GM23338 (cell line): ENCODE measurements around the gene TMEM63B. TPM values are rescaled to one million over a fixed set of nuclear protein-coding genes. Genes with fewer than 3 reads are reported as not detected.

Experiments
- ATAC-seq: fragments of 200-7000 bp; cut with Tn5 transposase; 3 replicates; pipeline ENCODE4 v1.9.1; 2020
- DNase-seq: peaks from one replicate; pipeline ENCODE4 v3.0.0-alpha.2; 2015; ENCODE audit warnings: low spot score
- H2AFZ ChIP-seq: fragments of 200-600 bp; sonication (generic); 2 replicates; pipeline ENCODE4 v1.8.0; 2016; ENCODE audit warnings: antibody characterized with exemption, mild to moderate bottlenecking, moderate library complexity
- H3F3A ChIP-seq: fragments of 200-600 bp; sonication (generic); replicated peaks from 2 replicates; pipeline ENCODE4 v1.8.0; 2017; ENCODE audit warnings: antibody characterized with exemption, mixed run types, low read depth
- H3K27ac ChIP-seq: fragments of 200-600 bp; sonication (generic); 2 replicates; pipeline ENCODE4 v1.6.1; 2016; ENCODE audit warnings: low read depth
- H3K27me3 ChIP-seq: fragments of 200-600 bp; sonication (generic); 2 replicates; pipeline ENCODE4 v1.8.0; 2016; ENCODE audit warnings: mild to moderate bottlenecking, mixed run types, moderate library complexity; ENCODE audit not compliant: insufficient read depth
- H3K36me3 ChIP-seq: fragments of 200-600 bp; sonication (generic); 2 replicates; pipeline ENCODE4 v1.8.0; 2016; ENCODE audit warnings: mild to moderate bottlenecking; ENCODE audit not compliant: insufficient read depth
- H3K4me1 ChIP-seq: fragments of 200-600 bp; sonication (generic); 2 replicates; pipeline ENCODE4 v1.8.0; 2016; ENCODE audit warnings: mild to moderate bottlenecking, moderate library complexity; ENCODE audit not compliant: insufficient read depth
- H3K4me2 ChIP-seq: fragments of 200-600 bp; sonication (generic); 2 replicates; pipeline ENCODE4 v1.7.1; 2017; ENCODE audit warnings: mixed run types
- H3K4me3 ChIP-seq: fragments of 200-600 bp; sonication (generic); 2 replicates; pipeline ENCODE4 v1.6.1; 2016; ENCODE audit warnings: mixed run types
- H3K79me2 ChIP-seq: fragments of 200-600 bp; sonication (generic); replicated peaks from 2 replicates; pipeline ENCODE4 v1.8.0; 2017; ENCODE audit warnings: mild to moderate bottlenecking; ENCODE audit not compliant: insufficient read depth
- H3K9me2 ChIP-seq: fragments of 200-600 bp; sonication (generic); 2 replicates; pipeline ENCODE4 v1.8.0; 2017; ENCODE audit not compliant: insufficient read depth
- H4K20me1 ChIP-seq: fragments of 200-600 bp; sonication (generic); replicated peaks from 2 replicates; pipeline ENCODE4 v1.8.0; 2017; ENCODE audit warnings: mild to moderate bottlenecking; ENCODE audit not compliant: insufficient read depth
- H3K27ac Mint-ChIP-seq: 2 replicates; pipeline ENCODE4 v1.8.0; 2020; ENCODE audit warnings: inconsistent platforms, mild to moderate bottlenecking, moderate library complexity, mixed read lengths
- H3K27me3 Mint-ChIP-seq: 3 replicates; pipeline ENCODE4 v1.8.0; 2022; ENCODE audit warnings: low read depth, mild to moderate bottlenecking, moderate library complexity, mixed read lengths, inconsistent platforms; ENCODE audit not compliant: insufficient read depth, poor library complexity
- H3K36me3 Mint-ChIP-seq: 3 replicates; pipeline ENCODE4 v1.8.0; 2021; ENCODE audit warnings: low read depth, mild to moderate bottlenecking, inconsistent platforms, moderate library complexity, mixed read lengths
- H3K4me1 Mint-ChIP-seq: 3 replicates; pipeline ENCODE4 v1.8.0; 2020; ENCODE audit warnings: mild to moderate bottlenecking, inconsistent platforms, mixed read lengths
- H3K4me3 Mint-ChIP-seq: 3 replicates; pipeline ENCODE4 v1.8.0; 2021; ENCODE audit warnings: moderate library complexity, mild to moderate bottlenecking, inconsistent platforms, mixed read lengths
- H3K9me3 Mint-ChIP-seq: 3 replicates; pipeline ENCODE4 v1.8.0; 2020; ENCODE audit warnings: moderate library complexity, mild to moderate bottlenecking, inconsistent platforms, mixed read lengths
- CTCF ChIP-seq, 2 experiments: fragments of 200-600 bp in 1 of 2; sonication (generic) in 1 of 2; conservative IDR thresholded peaks; 2 replicates each; pipeline versions ENCODE4 v1.5.1 to v1.6.1; 2016 to 2017; ENCODE audit warnings: antibody characterized with exemption in 2 of 2, low read depth in 2 of 2, mild to moderate bottlenecking in 2 of 2, moderate library complexity in 1 of 2
- JUNB ChIP-seq: IDR thresholded peaks from one replicate; pipeline ENCODE4 v1.6.1; 2016; ENCODE audit warnings: antibody characterized with exemption; ENCODE audit not compliant: unreplicated experiment
- POLR2AphosphoS5 ChIP-seq: IDR thresholded peaks from 2 replicates; pipeline ENCODE4 v1.6.1; 2016; ENCODE audit warnings: antibody characterized with exemption, low read depth
- REST ChIP-seq: IDR thresholded peaks from one replicate; pipeline ENCODE4 v1.6.1; 2018; ENCODE audit warnings: antibody characterized with exemption; ENCODE audit not compliant: unreplicated experiment
- STAT1 ChIP-seq: IDR thresholded peaks from one replicate; pipeline ENCODE4 v1.6.1; 2016; ENCODE audit warnings: antibody characterized with exemption; ENCODE audit not compliant: unreplicated experiment
- polyA plus RNA-seq: library from polyadenylated mRNA; unstranded; fragments of >200 nt; fragmentation: Nextera tagmentation; extraction: Ambion mirVana; gene quantifications from 2 replicates; pipeline ENCODE4 v1.2.1, GENCODE V29; 2016
- total RNA-seq: library from RNA; depleted of rRNA; stranded (reverse); fragments of >200 nt; shearing (Covaris generic); gene quantifications from 2 replicates; pipeline ENCODE4 v1.2.3, GENCODE V29; 2014

TMEM63B gene
- total and polyA plus RNA-seq, 2 experiments from 2014 or later, result 10.1 to 36.0 TPM

GRCh38 chr6:44171899-44172546 lies 44.7 kb downstream of the TMEM63B start:
- no peak overlapping the region for H2AFZ ChIP-seq
- no peaks in the 10 kb centered on the region; the same call in 2 of the 3 replicates for H3K36me3 Mint-ChIP-seq
- no peaks in the 10 kb centered on the region for H3K27me3 ChIP-seq
- no peaks in the 10 kb centered on the region for H3K79me2 ChIP-seq
- DNase-seq (no peak), ATAC-seq (no peak; the same call in 2 of the 3 replicates)
- no peak overlapping the region for H3K4me3 ChIP-seq
- no peaks in the 10 kb centered on the region for H3K36me3 ChIP-seq
- no peaks in the 10 kb centered on the region for H3K9me2 ChIP-seq
- TF ChIP-seq JUNB, result no peak
- TF ChIP-seq CTCF (conservative IDR thresholded peaks at IDR 0.05; ENCODE audit: low read depth in 2 of 2), result no peak
- no peak for TF ChIP-seq POLR2AphosphoS5
- no peak for TF ChIP-seq REST
- H3F3A ChIP-seq, result no peaks in the 10 kb centered on the region
- no peaks in the 10 kb centered on the region for H4K20me1 ChIP-seq
- no peak overlapping the region for H3K4me3 Mint-ChIP-seq
- no peak overlapping the region for H3K27ac Mint-ChIP-seq
- no peaks in the 10 kb centered on the region for H3K9me3 Mint-ChIP-seq
- H3K4me1 ChIP-seq, result peaks cover under 1% of the 10 kb centered on the region; the same call in 1 of the 2 replicates
- no peak overlapping the region for H3K4me2 ChIP-seq
- H3K4me1 Mint-ChIP-seq, result peaks cover 14% of the 10 kb centered on the region
- no peak overlapping the region for H3K27ac ChIP-seq
- H3K27me3 Mint-ChIP-seq, result peaks cover 17% of the 10 kb centered on the region

DNA sequence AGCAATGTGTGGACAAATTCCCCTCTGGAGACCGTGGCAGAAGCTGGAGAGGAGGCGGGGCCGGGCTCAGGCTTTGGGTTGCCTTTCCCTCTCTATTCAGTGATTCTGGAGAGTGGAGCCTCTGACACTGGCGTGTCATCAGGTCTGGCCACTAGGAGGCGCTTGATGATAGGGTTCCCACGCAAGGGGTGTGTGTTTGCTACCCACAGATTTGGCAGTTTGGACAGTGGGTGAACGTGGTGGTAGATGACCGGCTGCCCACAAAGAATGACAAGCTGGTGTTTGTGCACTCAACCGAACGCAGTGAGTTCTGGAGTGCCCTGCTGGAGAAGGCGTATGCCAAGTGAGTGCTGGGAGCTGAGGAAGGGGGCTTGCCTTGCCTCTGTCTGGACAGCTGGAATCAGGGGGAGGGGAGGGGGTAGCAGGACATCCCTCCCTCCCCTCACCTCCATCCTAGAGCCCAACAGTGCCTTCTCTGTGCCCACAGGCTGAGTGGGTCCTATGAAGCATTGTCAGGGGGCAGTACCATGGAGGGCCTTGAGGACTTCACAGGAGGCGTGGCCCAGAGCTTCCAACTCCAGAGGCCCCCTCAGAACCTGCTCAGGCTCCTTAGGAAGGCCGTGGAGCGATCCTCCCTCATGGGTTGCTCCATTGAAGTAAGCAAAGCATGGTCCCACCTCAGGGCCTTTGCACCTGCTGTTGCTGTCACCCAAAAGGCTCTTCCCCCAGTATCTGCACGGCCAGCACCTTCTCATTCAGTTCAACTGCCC lies 45.6 kb downstream of the TMEM63B start:
- Histone ChIP-seq H3K27ac (no peak overlapping the region), H3F3A (no peaks in the 10 kb centered on the region), H3K9me2 (no peaks in the 10 kb centered on the region), H3K27me3 (no peaks in the 10 kb centered on the region), H4K20me1 (no peaks in the 10 kb centered on the region), H3K4me3 (no peak overlapping the region), H3K4me2 (no peak overlapping the region), H2AFZ (0 out of 2 replicates have a peak overlapping the region, but pooled peaks have one; percentile 4), H3K36me3 (no peaks in the 10 kb centered on the region), H3K4me1 (no peaks in the 10 kb centered on the region), H3K79me2 (no peaks in the 10 kb centered on the region)
- no peak overlapping the region for H3K4me3 Mint-ChIP-seq
- ATAC-seq (peak; percentile 97), DNase-seq (peak; percentile 86)
- TF ChIP-seq CTCF (conservative IDR thresholded peaks at IDR 0.05; ENCODE audit: low read depth in 2 of 2), result peak; percentile 96 to 97
- no peak for TF ChIP-seq STAT1
- peaks cover 24% of the 10 kb centered on the region for H3K27me3 Mint-ChIP-seq
- peaks cover 16% of the 10 kb centered on the region for H3K4me1 Mint-ChIP-seq
- H3K36me3 Mint-ChIP-seq, result no peaks in the 10 kb centered on the region; the same call in 2 of the 3 replicates
- no peaks in the 10 kb centered on the region for H3K9me3 Mint-ChIP-seq
- no peak overlapping the region for H3K27ac Mint-ChIP-seq
